GM12891 (cell line): ENCODE data around the gene DOCK8.

Experiments
- POLR2A ChIP-seq: IDR thresholded peaks from 2 replicates; pipeline ENCODE4 v1.6.1; 2011; ENCODE audit warnings: low read depth, low read length, control low read depth
- POLR2AphosphoS5 ChIP-seq: IDR thresholded peaks from 2 replicates; pipeline ENCODE4 v1.6.1; 2011; ENCODE audit warnings: low read depth, low read length, control low read depth
- POU2F2 ChIP-seq: IDR thresholded peaks from 2 replicates; pipeline ENCODE4 v1.6.1; 2011; ENCODE audit warnings: low read depth, mild to moderate bottlenecking, control low read depth, low read length, moderate library complexity
- TAF1 ChIP-seq: IDR thresholded peaks from 2 replicates; pipeline ENCODE4 v1.6.1; 2011; ENCODE audit warnings: low read depth, low read length, control low read depth

GRCh38 chr9:504921-505740, 290.5 kb downstream of the DOCK8 start:
- TF ChIP-seq POLR2A (no peak), POU2F2 (no peak), TAF1 (no peak), POLR2AphosphoS5 (no peak)
